Lower lobe of right lung (tissue), 2 donors: ENCODE data around the gene PAQR8. TPM values are rescaled to one million over a fixed set of nuclear protein-coding genes. Genes with fewer than 3 reads are reported as not detected.
"Not testable (repeated sequence)": the region's sequence is repeated elsewhere in the genome, so short reads cannot be mapped to it uniquely, and the experiment has no call there.

ENCODE experiments used
- ATAC-seq, 2 donors: fragments of 200-7000 bp; cut with Tn5 transposase; one replicate each; pipeline ENCODE4 v1.9.1; 2020 to 2022; ENCODE audit warnings: mild to moderate bottlenecking in 2 of 2, moderate library complexity in 2 of 2
- DNase-seq: peaks from one replicate; pipeline ENCODE4 v3.0.0-alpha.2; 2020
- H3K27ac ChIP-seq: fragments of 200-600 bp; one replicate; pipeline ENCODE4 v1.8.0; 2022
- H3K27me3 ChIP-seq: fragments of 200-600 bp; one replicate; pipeline ENCODE4 v1.8.0; 2022; ENCODE audit warnings: low read depth
- H3K36me3 ChIP-seq: fragments of 200-600 bp; one replicate; pipeline ENCODE4 v1.8.0; 2022; ENCODE audit warnings: mild to moderate bottlenecking
- H3K4me1 ChIP-seq: fragments of 200-600 bp; one replicate; pipeline ENCODE4 v1.8.0; 2022
- H3K4me3 ChIP-seq: fragments of 200-600 bp; one replicate; pipeline ENCODE4 v1.8.0; 2022; ENCODE audit warnings: mild to moderate bottlenecking
- H3K9me3 ChIP-seq: fragments of 200-600 bp; one replicate; pipeline ENCODE4 v1.8.0; 2022
- intact Hi-C: fragments of 100-400 bp; cut with DNase I; formaldehyde crosslinking; loops from one replicate; pipeline ENCODE4 v1.11.0; 2022
- total RNA-seq: library from RNA; stranded (reverse); fragmentation: NEBNext Ultra II Directional; extraction: Animal tissue kit (Norgen Biotek cat#: 25700); gene quantifications from one replicate; pipeline ENCODE4 v1.2.1, GENCODE V29; 2021
- TF ChIP-seq, protein P1 (sequence below): fragments of 200-600 bp; IDR thresholded peaks from one replicate; pipeline ENCODE4 v1.8.0; 2022; ENCODE audit warnings: antibody characterized with exemption, mild to moderate bottlenecking
- donor health status: DM: no; HTN: yes; CAD: no; lungs with severe emphysema.

The PAQR8 gene
- total RNA-seq, 1 donor from 2014 or later, result 6.8 TPM

DNA sequence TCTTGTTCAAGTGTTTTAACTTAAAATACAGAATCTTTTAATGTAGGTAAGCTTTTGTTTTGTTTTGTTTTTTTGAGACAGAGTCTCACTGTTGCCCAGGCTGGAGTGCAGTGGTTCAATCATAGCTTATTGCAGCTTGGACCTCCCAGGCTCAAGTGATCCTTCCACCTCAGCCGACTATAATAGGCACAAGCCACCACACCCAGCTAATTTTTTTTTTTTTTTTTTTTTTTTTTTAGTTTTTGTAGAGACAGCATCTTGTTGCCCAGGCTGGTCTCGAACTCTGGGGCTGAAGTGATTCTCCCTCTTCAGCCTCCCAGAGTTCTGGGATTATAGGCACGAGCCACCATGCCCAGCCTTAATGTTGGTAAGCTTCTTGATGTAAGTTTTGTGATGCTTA lies 61.5 kb downstream of the PAQR8 start:
- intact Hi-C loops, result no loop called here
- H3K27ac ChIP-seq, result no peak overlapping the region
- H3K27me3 ChIP-seq, result no peaks in the 10 kb centered on the region
- no peaks in the 10 kb centered on the region for H3K9me3 ChIP-seq
- DNase-seq, result no peak
- no peak overlapping the region for H3K4me3 ChIP-seq
- H3K36me3 ChIP-seq, result peaks cover 7% of the 10 kb centered on the region
- TF ChIP-seq, protein P1, sequence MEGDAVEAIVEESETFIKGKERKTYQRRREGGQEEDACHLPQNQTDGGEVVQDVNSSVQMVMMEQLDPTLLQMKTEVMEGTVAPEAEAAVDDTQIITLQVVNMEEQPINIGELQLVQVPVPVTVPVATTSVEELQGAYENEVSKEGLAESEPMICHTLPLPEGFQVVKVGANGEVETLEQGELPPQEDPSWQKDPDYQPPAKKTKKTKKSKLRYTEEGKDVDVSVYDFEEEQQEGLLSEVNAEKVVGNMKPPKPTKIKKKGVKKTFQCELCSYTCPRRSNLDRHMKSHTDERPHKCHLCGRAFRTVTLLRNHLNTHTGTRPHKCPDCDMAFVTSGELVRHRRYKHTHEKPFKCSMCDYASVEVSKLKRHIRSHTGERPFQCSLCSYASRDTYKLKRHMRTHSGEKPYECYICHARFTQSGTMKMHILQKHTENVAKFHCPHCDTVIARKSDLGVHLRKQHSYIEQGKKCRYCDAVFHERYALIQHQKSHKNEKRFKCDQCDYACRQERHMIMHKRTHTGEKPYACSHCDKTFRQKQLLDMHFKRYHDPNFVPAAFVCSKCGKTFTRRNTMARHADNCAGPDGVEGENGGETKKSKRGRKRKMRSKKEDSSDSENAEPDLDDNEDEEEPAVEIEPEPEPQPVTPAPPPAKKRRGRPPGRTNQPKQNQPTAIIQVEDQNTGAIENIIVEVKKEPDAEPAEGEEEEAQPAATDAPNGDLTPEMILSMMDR, result no peak
- ATAC-seq, result no peak
- peaks cover 7% of the 10 kb centered on the region for H3K4me1 ChIP-seq

DNA sequence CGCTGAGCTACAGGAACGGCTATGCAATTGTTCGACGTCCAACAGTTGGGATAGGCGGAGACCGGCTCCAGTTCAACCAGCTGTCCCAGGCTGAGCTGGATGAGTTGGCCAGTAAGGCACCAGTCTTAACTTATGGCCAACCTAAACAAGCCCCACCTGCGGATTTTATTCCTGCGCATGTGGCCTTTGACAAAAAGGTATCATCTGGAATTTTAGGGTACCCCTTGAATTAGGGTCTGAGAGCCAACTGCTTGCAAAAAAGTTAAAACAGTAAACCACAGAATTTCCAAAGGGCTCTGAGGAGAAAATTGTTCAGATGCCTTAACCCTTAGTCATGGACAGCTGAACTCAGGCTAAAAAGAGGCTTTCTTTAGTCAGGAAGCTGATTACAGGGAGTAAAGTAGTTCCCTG lies 62.0 kb downstream of the PAQR8 start:
- ATAC-seq, result no peak

DNA sequence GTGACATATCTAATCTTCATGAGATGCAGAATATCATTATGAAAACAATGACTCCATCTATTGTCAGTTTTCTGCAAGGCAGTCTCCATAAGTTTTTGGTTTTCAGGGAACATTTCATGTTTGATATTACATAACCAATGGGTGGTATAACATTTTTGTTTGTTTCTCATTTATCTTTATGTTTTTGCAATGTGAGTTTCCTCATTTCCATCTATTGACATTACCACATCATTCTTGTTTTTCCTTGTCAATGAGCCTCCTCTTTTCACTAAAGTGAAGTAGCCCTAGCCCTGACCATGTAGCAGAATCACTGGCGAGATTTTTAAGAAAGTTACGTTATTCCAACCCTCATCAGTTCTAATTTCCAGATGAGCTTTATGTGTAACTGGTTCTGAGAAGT lies 62.6 kb downstream of the PAQR8 start:
- intact Hi-C loops, result no loop called here
- Histone ChIP-seq H3K27ac (no peak overlapping the region), H3K4me3 (no peak overlapping the region), H3K27me3 (no peaks in the 10 kb centered on the region), H3K4me1 (peaks cover 7% of the 10 kb centered on the region), H3K36me3 (peaks cover 7% of the 10 kb centered on the region), H3K9me3 (no peaks in the 10 kb centered on the region)
- no peak for DNase-seq
- no peak for ATAC-seq
- TF ChIP-seq, protein P1, result no peak

More for the DNA sequence above, 62.0 kb downstream of the PAQR8 start:
- H3K27me3 ChIP-seq, result no peaks in the 10 kb centered on the region
- no peak overlapping the region for H3K27ac ChIP-seq
- no peak for DNase-seq
- no peak overlapping the region for H3K4me3 ChIP-seq
- H3K9me3 ChIP-seq, result no peaks in the 10 kb centered on the region
- intact Hi-C loops, result no loop called here
- H3K4me1 ChIP-seq, result peaks cover 7% of the 10 kb centered on the region
- TF ChIP-seq, protein P1, result no peak
- H3K36me3 ChIP-seq, result peaks cover 7% of the 10 kb centered on the region

DNA sequence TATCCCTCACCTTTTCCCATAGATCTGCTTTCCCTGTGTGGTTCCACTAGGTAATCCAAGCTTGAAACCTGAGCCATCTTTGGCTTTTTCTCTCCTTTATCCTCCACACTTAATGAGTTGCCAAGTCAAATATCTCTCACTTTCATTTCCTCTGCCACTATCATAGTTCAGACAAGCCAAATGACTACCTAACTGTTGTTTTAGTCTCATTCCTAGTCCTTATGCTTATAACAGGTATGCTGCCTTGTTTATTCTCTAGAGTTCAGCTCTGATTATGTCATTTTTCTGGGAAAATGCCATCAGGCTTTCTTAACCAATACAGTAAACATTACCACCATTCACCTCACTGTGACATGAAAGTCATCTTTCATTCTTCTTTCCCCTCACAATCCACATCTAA lies 64.7 kb downstream of the PAQR8 start:
- no peak for DNase-seq
- intact Hi-C loops, result no loop called here
- H3K4me1 ChIP-seq, result no peaks in the 10 kb centered on the region
- no peak overlapping the region for H3K4me3 ChIP-seq
- peaks cover 7% of the 10 kb centered on the region for H3K36me3 ChIP-seq
- H3K9me3 ChIP-seq, result no peaks in the 10 kb centered on the region
- TF ChIP-seq, protein P1, result no peak
- ATAC-seq, result peak in 1 of 2 donors; percentile 66
- H3K27me3 ChIP-seq, result no peaks in the 10 kb centered on the region
- no peak overlapping the region for H3K27ac ChIP-seq

DNA sequence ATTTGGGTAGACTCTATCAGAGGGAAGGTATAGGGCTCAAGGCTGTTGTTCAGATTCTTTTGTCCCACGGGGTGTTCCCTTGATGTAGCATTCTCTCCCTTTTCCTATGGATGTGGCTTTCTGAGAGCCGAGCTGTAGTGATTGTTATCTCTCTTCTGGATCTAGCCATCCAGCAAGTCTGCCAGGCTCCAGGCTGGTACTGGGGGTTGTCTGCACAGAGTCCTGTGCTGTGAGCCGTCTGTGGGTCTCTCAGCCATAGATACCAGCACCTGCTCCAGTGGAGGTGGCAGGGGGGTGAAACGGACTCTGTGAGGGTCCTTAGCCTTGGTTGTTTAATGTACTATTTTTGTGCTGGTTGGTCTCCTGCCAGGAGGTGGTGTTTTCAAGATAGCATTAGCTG lies 71.3 kb downstream of the PAQR8 start:
- H3K4me3 ChIP-seq, H3K4me1 ChIP-seq, H3K36me3 ChIP-seq, DNase-seq, H3K27ac ChIP-seq, intact Hi-C loops, H3K27me3 ChIP-seq, ATAC-seq, H3K9me3 ChIP-seq: not testable (repeated sequence)

DNA sequence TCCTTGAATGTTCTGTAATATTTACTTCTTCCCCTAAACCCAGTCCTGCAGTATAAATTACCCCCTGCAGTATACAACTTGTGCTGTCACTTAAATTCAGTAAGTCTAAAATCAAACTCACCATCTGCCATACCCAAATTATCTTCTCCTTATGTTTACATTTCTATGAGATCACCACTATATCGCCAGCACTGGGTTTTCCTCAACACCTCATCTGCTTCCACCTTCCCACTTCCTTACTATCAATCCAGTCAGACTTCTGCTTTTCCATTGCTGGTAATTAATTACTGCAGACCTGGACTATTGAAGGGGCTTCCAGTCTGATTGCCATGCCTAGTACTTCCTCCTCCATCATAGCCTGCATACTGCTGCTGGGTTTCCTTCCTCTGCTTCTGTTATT lies 73.4 kb downstream of the PAQR8 start:
- TF ChIP-seq, protein P1, result no peak
- Histone ChIP-seq H3K4me3 (no peak overlapping the region), H3K27me3 (no peaks in the 10 kb centered on the region), H3K9me3 (no peaks in the 10 kb centered on the region), H3K4me1 (no peaks in the 10 kb centered on the region), H3K27ac (no peak overlapping the region), H3K36me3 (peaks cover 7% of the 10 kb centered on the region)
- DNase-seq (no peak), ATAC-seq (no peak)
- intact Hi-C loops, result no loop called here
